ENCODE data around the gene FIZ1. TPM values are rescaled to one million over a fixed set of nuclear protein-coding genes. Genes with fewer than 3 reads are reported as not detected.
A peak's percentile ranks its signal among the peaks of the same experiment; 100 is the strongest.
"Not testable (repeated sequence)": the region's sequence is repeated elsewhere in the genome, so short reads cannot be mapped to it uniquely, and the experiment has no call there.

The FIZ1 gene
- total RNA-seq, 4 donors from 2014 or later: 8.3 to 17.3 (median 11.4) TPM

DNA sequence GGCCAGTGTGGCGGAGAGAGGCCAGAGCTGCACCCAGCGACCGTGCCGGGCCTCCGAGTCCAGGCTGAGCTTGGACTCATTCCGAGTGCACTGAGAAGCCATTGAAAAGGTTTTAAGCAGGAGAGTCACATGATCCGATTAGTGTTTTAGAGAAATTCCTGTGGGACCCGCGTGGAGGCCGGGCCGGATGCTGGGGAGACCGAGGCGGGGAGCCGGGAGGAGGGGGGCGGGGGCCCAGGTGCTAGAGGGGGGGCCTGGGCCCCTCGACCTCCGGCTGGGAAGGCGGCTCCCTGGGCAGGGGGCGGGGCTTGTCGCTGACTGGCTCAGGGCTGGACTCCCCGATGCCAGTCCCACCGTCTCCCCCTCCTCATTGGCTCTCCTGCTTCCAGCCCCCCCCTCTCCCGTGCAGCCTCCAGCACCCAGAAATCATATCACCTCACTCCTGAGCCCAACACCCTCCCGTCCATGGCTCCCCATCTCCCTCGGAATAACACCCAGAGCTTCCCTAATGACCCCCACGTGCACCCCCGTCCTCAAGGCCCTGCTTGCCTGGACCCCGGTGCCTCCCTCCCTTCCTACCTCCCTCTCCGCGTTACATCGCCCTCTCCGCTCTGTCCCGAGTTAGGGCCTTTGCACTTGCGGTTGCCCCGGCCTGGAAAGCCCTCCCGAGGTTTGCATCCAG lies 13.5 kb downstream of the FIZ1 start:
- peak overlapping the region; percentile 43 to 52 (median 45) for H3K4me3 ChIP-seq
- intact Hi-C loops (cut with DNase I): no loop called here

GRCh38 chr19:55584871-55585270 lies 14.4 kb downstream of the FIZ1 start:
- Histone ChIP-seq H3K36me3 (no peaks in the 10 kb centered on the region), H3K4me3 (no peak overlapping the region), H3K27me3 (peaks cover 0 to 6% (median 0%) of the 10 kb centered on the region in 4 donors), H3K27ac (replicated peaks in 1 of 4) (no peak overlapping the region), H3K4me1 (peaks cover 29 to 51% (median 47%) of the 10 kb centered on the region in 4 donors), H3K9me3 (no peaks in the 10 kb centered on the region)
- WGBS: 86% methylated on average over 11 of the region's 11 CpGs
- intact Hi-C loops (cut with DNase I): no loop called here
- no peak for DNase-seq (ENCODE audit: extremely low spot score)
- no peak for TF ChIP-seq EP300 (IDR thresholded peaks at IDR 0.05)
- TF ChIP-seq, protein P1, sequence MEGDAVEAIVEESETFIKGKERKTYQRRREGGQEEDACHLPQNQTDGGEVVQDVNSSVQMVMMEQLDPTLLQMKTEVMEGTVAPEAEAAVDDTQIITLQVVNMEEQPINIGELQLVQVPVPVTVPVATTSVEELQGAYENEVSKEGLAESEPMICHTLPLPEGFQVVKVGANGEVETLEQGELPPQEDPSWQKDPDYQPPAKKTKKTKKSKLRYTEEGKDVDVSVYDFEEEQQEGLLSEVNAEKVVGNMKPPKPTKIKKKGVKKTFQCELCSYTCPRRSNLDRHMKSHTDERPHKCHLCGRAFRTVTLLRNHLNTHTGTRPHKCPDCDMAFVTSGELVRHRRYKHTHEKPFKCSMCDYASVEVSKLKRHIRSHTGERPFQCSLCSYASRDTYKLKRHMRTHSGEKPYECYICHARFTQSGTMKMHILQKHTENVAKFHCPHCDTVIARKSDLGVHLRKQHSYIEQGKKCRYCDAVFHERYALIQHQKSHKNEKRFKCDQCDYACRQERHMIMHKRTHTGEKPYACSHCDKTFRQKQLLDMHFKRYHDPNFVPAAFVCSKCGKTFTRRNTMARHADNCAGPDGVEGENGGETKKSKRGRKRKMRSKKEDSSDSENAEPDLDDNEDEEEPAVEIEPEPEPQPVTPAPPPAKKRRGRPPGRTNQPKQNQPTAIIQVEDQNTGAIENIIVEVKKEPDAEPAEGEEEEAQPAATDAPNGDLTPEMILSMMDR (IDR thresholded peaks at IDR 0.05): no peak
- no peak for TF ChIP-seq POLR2AphosphoS5 (IDR thresholded peaks at IDR 0.05)
- TF ChIP-seq POLR2A (IDR thresholded peaks at IDR 0.05; ENCODE audit: low read depth): no peak

More for the DNA sequence above, 13.5 kb downstream of the FIZ1 start:
- Histone ChIP-seq H3K4me1 (peaks cover 29 to 46% (median 43%) of the 10 kb centered on the region in 4 donors), H3K27me3 (peaks cover 0 to 10% (median 0%) of the 10 kb centered on the region in 4 donors), H3K9me3 (no peaks in the 10 kb centered on the region), H3K27ac (replicated peaks in 1 of 4) (peak overlapping the region; percentile 50 to 69 (median 59)), H3K36me3 (no peaks in the 10 kb centered on the region)
- no peak for TF ChIP-seq POLR2AphosphoS5 (IDR thresholded peaks at IDR 0.05)
- TF ChIP-seq EP300 (IDR thresholded peaks at IDR 0.05): no peak
- TF ChIP-seq, protein P1 (IDR thresholded peaks at IDR 0.05): no peak
- no peak for TF ChIP-seq POLR2A (IDR thresholded peaks at IDR 0.05; ENCODE audit: low read depth)
- DNase-seq (ENCODE audit: extremely low spot score): no peak
- 5% methylated on average over 30 of the region's 36 CpGs for WGBS

GRCh38 chr19:55583897-55584296 lies 15.4 kb downstream of the FIZ1 start:
- WGBS: 86% methylated on average over 8 of the region's 8 CpGs
- H3K4me3 ChIP-seq; H3K27me3 ChIP-seq; intact Hi-C loops (cut with DNase I); H3K27ac ChIP-seq (replicated peaks in 1 of 4); H3K9me3 ChIP-seq; DNase-seq (ENCODE audit: extremely low spot score); H3K36me3 ChIP-seq: not testable (repeated sequence)
- peaks cover 29 to 60% (median 53%) of the 10 kb centered on the region in 4 donors for H3K4me1 ChIP-seq

DNA sequence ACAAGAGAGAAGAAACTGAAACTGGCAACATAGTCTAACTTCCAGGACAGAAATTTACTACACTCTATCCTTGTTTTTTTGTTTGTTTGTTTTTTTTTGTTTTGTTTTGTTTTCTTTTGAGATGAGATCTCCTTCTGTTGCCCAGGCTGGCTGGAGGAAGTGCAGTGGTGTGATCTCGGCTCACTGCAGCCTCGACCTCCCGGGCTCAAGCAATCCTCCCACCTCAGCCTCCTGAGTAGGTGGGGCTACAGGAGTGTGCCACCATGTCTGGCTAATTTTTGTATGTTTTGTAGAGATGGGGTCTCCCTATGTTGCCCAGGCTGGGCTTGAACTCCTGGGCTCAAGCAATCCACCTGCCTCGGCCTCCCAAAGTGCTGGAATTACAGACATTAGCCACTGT lies 17.0 kb downstream of the FIZ1 start:
- WGBS: 73% methylated on average over 4 of the region's 4 CpGs
- intact Hi-C loops (cut with DNase I); H3K9me3 ChIP-seq; DNase-seq (ENCODE audit: extremely low spot score); H3K4me3 ChIP-seq; H3K27me3 ChIP-seq: not testable (repeated sequence)
- H3K36me3 ChIP-seq: peaks cover 16 to 20% (median 20%) of the 10 kb centered on the region in 4 donors
- peak overlapping the region in 2 of 4 donors; percentile 57 to 86 for H3K27ac ChIP-seq (replicated peaks in 1 of 4)
- peaks cover 29 to 52% (median 47%) of the 10 kb centered on the region in 4 donors for H3K4me1 ChIP-seq

DNA sequence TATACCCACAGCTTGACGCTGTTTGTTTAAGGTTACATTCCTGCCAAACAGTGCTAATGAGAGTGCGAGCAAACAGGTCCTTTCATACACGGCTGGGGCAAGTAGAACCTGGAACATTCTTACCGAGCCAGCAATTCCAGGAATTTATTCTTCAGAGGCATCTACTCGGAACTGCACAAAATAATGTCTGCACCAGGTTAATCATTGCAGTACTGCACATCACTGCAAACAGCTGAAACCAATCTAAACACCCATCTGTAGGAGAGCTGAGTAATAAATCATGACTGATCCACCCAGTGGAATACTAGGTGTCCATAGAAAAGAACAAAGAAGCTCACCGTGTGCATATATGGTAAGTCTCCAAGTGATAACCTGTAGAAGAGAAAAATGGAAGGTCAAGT lies 17.5 kb downstream of the FIZ1 start:
- intact Hi-C loops (cut with DNase I): loop anchor here (2.0 kb wide), 1 partner anchor 65 kb away; no protein-coding TSS in a partner anchor
- H3K36me3 ChIP-seq: peaks cover 19 to 25% (median 23%) of the 10 kb centered on the region in 4 donors
- DNase-seq (ENCODE audit: extremely low spot score): no peak
- peaks cover 0 to 6% (median 0%) of the 10 kb centered on the region in 4 donors for H3K27me3 ChIP-seq
- H3K4me3 ChIP-seq: peak overlapping the region in 1 of 4 donors; percentile 98
- peak overlapping the region; percentile 86 to 95 (median 90) for H3K27ac ChIP-seq (replicated peaks in 1 of 4)
- TF ChIP-seq POLR2A (IDR thresholded peaks at IDR 0.05; ENCODE audit: low read depth): no peak
- no peak for TF ChIP-seq POLR2AphosphoS5 (IDR thresholded peaks at IDR 0.05)
- TF ChIP-seq, protein P1 (IDR thresholded peaks at IDR 0.05): no peak
- TF ChIP-seq EP300 (IDR thresholded peaks at IDR 0.05): no peak
- H3K4me1 ChIP-seq: peaks cover 25 to 48% (median 42%) of the 10 kb centered on the region in 4 donors
- WGBS: 14% methylated on average over 6 of the region's 6 CpGs
- H3K9me3 ChIP-seq: no peaks in the 10 kb centered on the region

All from esophagus muscularis mucosa (tissue), 4 donors.